BE2C (cell line): ENCODE data around the gene ITCH.

Source experiments
- DNase-seq: peaks from one replicate; pipeline ENCODE4 v3.0.0-alpha.2; 2020
- H3K27me3 ChIP-seq: fragments of 250-450 bp; sonication (Bioruptor Pico); 2 replicates; pipeline ENCODE4 v1.5.1; 2020; ENCODE audit warnings: mild to moderate bottlenecking
- H3K36me3 ChIP-seq: fragments of 250-450 bp; sonication (Bioruptor Pico); 2 replicates; pipeline ENCODE4 v1.5.1; 2020; ENCODE audit warnings: mild to moderate bottlenecking
- H3K4me1 ChIP-seq: fragments of 250-450 bp; sonication (Bioruptor Pico); 2 replicates; pipeline ENCODE4 v1.5.1; 2020
- H3K4me3 ChIP-seq: 2 replicates; pipeline ENCODE4 v1.5.1; 2011; ENCODE audit warnings: low read depth, low read length
- H3K9me3 ChIP-seq: fragments of 250-450 bp; sonication (Bioruptor Pico); 2 replicates; pipeline ENCODE4 v1.5.1; 2020
- CTCF ChIP-seq: IDR thresholded peaks from 2 replicates; pipeline ENCODE4 v1.5.1; 2012; ENCODE audit warnings: mild to moderate bottlenecking, low read depth, low read length

Gene ITCH

GRCh38 chr20:34543463-34544056, 180.5 kb downstream of the ITCH start:
- Histone ChIP-seq H3K36me3 (peaks cover 20% of the 10 kb centered on the region), H3K4me3 (no peak overlapping the region), H3K9me3 (no peaks in the 10 kb centered on the region), H3K27me3 (no peaks in the 10 kb centered on the region), H3K4me1 (no peaks in the 10 kb centered on the region)
- no peak for DNase-seq
- TF ChIP-seq CTCF = no peak

GRCh38 chr20:34544109-34544796, 181.2 kb downstream of the ITCH start:
- H3K4me3 ChIP-seq = no peak overlapping the region
- H3K9me3 ChIP-seq = no peaks in the 10 kb centered on the region
- no peak for TF ChIP-seq CTCF
- no peaks in the 10 kb centered on the region for H3K4me1 ChIP-seq
- H3K36me3 ChIP-seq = peaks cover 13% of the 10 kb centered on the region
- no peak for DNase-seq
- no peaks in the 10 kb centered on the region for H3K27me3 ChIP-seq

- Histone ChIP-seq H3K4me1 (no peaks in the 10 kb centered on the region), H3K36me3 (no peaks in the 10 kb centered on the region), H3K27me3 (no peaks in the 10 kb centered on the region), H3K4me3 (no peak overlapping the region), H3K9me3 (no peaks in the 10 kb centered on the region)
- TF ChIP-seq CTCF = no peak
- DNase-seq = no peak
These were observed 183.7 kb downstream of the ITCH start for GRCh38 chr20:34546751-34547181.

GRCh38 chr20:34547844-34548613, 185.0 kb downstream of the ITCH start:
- TF ChIP-seq CTCF = no peak
- Histone ChIP-seq H3K27me3 (no peaks in the 10 kb centered on the region), H3K4me3 (no peak overlapping the region), H3K9me3 (no peaks in the 10 kb centered on the region), H3K36me3 (no peaks in the 10 kb centered on the region), H3K4me1 (no peaks in the 10 kb centered on the region)
- no peak for DNase-seq

- no peak for TF ChIP-seq CTCF
- H3K36me3 ChIP-seq = no peaks in the 10 kb centered on the region
- no peak overlapping the region for H3K4me3 ChIP-seq
- no peaks in the 10 kb centered on the region for H3K9me3 ChIP-seq
- H3K27me3 ChIP-seq = no peaks in the 10 kb centered on the region
- H3K4me1 ChIP-seq = no peaks in the 10 kb centered on the region
- no peak for DNase-seq
These were observed 186.3 kb downstream of the ITCH start for GRCh38 chr20:34549291-34549928.
